Measurements from ENCODE around the gene LCN2.
A peak's percentile ranks its signal among the peaks of the same experiment; 100 is the strongest.

LCN2 gene

DNA sequence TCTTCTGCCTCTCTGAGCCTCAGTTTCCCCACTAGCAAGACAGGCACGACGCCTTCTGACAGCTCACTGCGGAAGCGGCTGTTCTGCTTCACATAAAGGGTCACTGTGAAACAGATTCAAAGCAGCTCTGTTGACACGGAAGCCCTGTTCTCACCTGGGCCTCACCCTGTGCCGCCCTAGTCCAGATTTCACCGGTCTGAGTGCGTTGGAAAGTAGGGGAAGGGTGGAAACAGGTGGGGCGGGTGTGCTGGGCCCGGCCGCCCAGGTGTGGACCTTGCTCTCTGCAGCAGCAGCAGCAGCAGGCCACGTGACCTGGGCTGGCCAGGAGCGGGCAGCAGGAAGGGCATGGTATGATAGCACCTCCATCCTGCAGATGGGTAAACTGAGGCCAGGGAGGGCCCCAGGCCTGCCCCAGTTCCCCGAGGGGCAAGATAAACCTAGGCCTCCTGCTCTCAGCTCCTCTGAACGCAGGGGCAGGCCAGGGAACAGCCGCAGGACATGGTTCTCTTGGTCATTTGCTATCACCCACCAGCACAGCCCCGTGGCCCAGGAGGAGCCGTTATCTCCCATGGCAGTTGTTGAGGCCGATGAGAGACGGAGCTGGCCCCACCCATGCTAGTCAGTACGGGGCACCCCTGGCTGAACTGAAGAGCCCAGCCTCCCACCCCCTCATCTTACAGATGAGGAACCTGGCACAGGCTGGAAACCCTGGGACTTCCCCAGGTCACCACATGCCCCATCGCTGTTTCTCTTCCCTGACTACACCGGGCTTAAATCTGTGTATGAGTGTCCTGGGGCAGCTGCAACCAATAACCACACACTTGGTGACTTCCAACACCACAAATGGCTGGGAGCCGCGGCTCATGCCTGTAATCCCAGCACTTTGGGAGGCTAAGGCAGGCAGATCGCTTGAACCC lies 33.8 kb upstream of the LCN2 start:
- no peak for DNase-seq (ENCODE audit: low spot score)

DNA sequence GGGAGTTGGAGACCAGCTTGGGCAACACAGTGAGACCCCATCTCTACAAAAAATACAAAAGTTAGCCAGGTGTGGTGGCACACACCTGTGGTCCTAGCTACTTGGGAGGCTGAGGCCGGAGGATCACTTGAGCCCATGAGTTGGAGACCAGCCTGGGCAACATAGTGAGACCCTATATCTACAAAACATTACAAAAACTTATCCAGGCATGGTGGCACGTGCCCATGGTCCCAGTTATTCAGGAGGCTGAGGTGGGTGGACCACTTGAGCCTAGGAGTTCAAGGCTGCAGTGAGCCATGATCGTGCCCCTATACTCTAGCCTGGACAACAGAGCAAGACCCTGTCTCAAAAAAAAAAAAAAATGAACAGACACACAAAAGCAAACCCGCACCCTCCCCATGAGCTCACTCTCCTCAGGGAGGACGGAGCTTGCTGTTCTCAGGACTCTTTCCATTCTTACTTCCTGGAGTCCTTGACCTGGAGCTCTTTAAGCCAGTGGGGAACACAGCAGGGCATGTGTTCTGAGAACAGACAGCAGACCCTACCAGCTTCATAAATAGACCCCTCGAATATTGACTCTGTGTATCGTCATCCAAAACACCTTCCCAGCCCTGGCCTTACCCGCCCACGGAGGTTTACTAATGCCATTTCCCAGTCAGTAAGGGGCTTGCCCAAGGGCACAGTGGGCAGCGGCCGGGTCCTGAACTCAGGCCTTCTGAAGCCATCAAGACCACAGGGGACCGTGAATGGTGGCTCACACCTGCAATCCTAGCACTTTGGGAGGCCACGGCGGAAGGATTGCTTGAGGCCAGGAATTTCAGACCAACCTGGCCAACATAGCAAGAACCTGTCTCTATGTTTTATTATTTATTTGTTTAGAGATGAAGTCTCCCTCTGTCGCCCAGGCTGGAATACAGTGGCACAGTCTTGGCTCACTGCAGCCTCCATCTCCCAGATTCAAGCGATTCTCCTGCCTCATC lies 32.9 kb upstream of the LCN2 start:
- no peak for DNase-seq (ENCODE audit: low spot score)

DNA sequence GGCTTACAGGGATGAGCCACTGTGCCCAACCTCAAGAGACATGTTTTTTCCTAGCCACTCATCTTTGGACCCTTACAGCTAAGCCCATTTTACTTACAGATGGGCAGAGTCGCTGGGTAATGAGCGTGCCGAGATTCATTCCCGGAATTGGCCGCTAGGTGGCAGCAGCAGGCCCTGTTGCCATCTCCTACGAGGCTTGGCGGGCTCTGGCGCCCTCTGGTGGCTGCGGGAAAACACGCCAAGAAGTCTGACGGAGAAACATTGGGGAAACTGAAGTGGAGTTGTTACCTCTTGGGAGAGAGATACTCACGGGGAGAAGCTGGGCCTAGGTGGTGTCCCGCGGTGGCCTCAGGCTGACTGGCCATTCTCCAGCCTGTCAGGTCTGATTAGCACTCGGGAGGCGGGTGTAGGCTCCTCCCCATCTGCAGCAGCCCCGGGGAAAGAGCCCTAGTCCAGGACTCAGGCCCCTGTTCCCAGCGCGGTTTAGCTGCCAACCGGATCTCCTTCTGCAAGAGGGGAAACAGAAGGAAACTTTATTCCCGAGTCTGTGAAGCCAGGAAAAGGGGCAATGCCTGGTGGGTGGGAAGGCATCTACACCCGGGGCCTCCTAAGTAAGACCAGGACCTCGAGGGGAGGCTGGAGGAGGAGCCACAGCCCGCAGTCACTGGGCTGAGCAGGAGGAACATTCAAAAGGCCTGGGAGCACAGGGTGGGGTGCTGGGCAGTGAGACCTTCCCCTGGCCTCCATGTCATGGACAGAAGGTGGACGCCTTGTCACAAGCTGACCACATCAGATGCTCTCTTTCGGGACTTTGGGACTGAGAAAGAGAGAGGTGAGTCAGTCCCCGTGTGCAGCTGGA lies 31.4 kb upstream of the LCN2 start:
- peak; percentile 93 for DNase-seq (ENCODE audit: low spot score)

DNA sequence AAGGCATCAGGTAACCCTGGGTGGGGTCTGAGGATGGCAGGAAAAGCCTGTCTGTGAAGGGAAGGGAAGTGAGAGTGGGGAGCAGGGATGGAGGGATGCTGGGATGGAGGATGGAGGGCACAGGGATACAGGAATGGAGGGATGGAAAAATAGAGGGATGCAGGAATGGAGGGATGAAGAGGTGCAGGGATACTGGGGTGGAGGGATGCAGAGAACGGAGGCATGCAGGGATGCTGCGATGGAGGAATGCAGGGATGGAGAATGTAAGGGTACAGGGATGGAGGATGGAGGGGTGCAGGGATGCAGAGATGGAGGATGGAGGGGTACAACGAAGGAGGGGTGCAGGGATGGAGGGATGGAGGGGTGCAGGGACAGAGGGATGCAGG lies 30.8 kb upstream of the LCN2 start:
- DNase-seq (ENCODE audit: low spot score), result no peak

DNA sequence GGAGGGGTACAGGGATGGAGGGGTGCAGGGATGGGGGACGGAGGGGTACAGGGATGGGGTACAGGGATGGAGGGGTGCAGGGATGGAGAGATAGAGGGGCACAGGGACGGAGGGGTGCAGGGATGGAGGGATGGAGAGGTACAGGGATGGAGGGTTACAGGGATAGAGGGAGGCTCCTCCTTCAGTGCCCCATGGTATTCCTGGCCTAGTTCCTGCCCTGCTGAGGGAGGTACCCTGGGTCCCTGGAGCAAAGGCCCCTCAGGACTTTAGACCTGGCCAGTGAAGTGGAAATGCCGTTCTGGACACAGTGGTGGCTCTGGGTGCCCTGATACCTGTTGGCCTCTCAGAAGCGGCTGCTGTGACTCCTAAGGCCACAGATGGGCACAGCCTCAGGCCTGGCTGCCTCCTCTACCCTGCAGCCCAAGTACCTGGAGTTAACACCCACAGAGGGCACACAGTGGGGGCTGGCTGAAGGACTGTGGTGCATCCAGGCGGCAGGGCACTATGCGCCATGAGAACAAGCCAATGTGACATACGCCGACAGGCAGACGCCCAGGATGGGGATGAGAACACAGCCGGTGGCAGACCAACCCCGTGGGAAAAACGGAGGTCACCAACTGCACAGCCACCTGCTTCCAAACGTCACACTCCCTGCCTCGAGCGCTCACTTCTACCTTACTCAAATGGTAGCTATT lies 30.1 kb upstream of the LCN2 start:
- DNase-seq (ENCODE audit: low spot score), result no peak

DNA sequence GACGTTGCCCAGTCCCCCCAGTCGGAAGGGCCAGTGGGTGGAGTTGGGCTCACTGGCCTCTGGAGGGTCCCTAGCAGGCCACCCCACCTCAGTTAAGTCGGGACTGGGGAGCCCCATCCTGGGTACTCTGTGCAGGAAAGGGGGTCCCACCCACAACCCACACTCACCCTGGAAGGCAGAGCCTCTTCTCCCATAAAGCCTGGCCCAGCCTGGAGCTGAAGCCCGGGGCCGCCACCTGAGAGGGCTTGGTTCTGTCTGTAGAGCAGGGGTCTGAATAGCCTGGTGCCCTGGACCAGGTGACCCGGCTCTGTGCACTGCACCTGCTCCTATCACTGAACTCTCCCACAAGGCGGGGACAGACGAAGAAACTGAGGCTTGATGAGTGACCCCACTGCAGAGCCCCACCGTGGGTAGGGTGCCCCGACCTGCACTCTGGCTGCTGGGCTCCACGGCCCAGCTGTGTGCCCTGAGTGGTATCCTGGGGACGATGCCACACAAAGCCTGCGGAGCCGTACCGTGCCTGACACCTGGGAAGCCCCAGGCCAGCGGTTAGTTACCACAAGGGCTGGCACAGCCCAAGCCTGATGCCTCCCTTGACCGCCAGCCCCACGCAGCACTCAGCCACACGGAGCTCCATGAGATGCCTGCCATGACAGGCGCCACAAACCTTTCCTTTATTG lies 29.1 kb upstream of the LCN2 start:
- DNase-seq (ENCODE audit: low spot score), result no peak

DNA sequence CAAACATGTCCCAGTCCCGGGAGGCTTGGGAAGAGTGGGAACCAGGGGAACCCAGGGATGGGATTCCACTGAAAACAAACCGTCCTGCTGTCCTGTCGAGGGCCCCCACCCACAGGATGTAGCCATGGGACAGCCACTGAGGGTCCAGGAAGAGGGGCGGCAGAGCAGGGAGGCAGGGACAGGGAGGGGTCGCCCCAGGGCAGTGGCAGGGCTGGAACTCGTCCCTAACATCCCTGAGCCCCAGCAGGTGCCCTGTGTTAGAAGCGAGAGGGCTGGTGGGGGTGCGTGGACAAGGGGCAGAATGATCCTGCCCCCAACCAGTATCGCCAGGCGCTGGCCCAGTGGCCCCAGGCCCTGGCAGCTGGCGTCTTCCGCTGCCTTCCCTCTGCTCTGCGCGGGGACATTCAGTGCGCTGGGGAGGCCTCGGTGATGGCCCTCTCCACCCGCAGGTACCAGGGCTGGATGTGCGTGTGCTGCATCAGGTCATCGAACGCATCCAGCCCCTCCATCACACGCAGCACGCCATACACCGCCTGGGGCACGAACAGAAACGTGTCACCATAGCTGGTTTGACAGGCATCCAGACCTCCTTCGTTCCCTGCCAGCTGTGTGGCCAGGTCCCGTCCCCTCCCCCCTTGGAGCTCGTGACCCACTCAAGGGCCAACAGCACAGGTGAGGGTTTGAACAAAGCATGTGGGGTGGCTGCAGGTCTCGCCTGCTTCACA lies 28.4 kb upstream of the LCN2 start:
- no peak for DNase-seq (ENCODE audit: low spot score)

DNA sequence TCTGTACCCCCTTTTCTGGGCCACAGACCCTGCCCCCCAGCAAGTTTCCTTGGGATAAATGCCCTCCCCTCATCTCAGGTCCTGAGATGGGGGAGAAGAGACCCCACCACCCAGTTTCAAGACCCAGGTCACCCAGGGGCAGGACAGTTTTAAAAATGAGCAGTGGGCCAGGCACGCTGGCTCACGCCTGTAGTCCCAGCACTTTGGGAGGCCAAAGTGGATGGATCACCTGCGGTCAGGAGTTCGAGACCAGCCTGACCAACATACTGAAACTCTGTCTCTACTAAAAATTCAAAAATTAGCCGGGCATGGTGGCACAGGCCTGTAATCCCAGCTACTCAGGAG lies 27.8 kb upstream of the LCN2 start:
- DNase-seq (ENCODE audit: low spot score), result no peak

DNA sequence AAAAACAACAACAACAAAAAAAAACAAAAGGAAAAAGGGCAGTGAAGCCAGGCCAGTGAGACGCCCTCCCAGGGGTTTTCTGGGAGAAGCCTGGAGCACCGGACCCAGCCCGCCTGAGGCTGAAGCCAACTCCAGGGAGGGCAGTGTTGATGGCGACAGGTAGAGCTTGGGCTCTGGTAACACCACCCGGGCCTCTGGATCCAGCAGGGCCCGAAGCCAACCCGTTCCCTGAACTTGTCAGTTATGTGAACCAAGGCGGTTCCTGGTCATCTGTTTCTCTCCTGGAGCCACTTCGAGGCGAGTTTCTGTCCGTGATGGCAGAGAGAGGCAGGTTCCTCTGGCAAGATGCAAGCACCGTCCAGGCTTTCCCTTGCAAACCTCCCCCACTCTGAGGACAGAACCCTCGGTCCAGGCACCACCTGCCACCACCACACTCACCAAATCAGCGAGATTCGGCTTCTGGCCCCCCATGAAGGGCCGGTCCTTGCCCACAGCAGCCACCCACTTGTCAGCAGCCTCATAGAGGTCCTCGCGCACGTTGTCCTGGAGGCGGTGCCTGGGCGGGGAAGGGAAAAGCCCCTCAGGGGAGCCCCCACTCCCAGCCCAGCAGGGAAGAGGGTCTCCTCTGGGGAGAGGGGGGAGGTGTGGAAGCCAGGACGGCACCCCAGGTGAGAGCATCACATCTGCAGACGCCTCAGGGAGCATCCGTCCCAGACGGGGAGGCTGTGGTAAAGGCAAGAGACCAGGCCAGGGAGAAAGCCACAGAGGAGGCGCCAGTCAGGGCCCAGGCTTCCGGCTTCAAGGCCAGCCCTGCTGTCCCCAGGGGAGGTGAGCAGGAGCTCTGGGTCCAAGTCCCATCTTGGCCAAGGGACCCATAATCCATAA lies 27.1 kb upstream of the LCN2 start:
- no peak for DNase-seq (ENCODE audit: low spot score)

DNA sequence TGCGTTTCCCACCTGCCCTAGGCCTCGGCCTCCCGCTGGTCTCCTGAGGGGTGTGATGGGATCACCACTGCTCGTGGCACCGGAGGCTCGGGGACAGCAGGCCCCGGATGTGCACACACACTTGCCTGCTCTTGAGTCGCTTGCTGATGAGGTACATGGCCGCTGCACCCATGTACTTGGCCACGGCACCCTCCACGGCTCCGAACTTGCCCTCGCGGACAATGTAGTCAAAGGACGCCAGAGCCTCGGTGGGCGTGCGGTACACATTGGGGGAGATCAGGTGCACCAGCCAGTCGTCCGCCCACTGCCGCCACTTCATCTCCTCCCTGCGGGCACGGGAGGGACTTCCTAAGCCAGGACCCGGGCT lies 26.5 kb upstream of the LCN2 start:
- no peak for DNase-seq (ENCODE audit: low spot score)

DNA sequence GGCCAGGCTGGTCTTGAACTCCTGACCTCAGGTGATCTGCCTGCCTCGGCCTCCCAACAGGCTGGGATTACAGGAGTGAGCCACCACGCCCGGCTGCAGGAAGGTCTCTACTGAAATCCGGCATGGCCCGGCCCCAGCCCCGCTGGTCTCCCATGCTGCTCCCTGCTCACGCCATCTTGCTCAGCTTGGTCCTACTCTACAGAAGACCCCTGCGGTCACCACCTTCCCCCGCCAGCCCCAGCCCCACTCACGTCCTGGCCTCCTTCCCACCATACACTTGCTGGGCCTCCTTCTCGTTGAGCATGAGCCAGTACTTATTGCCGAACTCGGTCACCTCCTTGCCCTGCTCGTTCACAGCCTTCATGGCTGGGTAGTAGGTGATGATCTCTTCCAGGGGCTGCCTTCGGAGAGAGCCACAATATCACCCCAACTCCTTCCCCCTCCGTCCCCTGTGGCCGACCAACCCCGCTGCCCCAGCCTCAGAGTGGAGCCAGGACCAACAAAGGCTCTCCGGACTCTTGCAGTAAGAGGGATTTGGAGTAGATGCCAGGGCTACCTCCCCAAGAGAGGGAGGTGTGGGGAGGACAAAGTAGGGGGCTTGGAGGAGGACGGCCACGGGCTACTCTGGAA lies 25.7 kb upstream of the LCN2 start:
- DNase-seq (ENCODE audit: low spot score), result no peak

DNA sequence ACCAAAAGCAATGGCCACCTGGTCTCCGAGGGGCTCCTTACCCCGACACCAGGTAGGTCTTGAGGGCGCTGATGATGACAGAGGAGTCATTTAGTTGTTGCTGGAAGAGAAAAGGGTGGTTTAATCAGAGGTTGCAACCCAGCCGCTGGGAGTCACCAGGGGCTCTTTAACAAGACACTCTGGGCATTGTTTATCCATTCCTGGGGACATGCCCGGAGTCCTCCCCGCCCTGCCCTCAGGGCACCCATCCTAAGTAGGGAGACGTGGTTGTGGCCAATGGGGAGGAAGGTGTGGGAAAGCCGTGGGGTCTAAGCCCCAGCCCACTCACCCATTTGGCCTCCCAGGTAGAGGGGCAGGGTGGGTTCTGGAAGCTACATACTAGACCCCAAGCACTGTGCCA lies 24.8 kb upstream of the LCN2 start:
- DNase-seq (ENCODE audit: low spot score), result no peak

DNA sequence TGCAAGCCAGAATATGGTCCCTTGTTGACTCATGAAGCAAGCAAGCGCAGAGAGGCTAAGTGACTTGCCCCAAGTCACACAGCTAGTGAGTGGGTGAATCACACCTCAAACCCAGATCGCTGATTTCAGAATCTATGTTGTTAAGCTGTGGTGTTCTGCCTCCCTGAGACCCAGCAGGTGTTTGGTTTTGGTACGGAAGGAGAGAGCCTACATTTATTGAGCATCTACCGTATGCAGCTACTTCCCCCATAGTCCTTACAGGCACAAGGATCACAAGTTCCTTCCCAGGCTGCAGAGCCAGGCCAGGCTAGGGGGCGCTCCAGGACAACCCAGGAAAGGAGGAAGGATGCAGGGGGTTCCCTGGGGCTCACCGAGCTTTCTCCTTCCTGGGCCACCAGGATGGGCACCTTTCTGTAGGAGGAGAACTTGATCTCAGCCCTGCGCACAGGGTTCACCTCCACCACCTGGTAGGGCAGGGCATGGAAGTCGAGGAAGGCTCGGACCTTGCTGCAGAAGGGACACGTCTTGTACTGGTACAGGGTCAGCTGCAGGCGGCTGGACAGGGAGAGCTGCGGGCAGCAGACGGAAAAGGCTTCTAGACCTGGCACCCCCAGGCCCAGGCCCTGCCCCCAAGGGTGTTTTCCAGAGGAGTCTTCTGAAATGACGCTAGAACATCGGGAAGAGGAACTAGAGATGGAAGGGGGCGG lies 24.2 kb upstream of the LCN2 start:
- DNase-seq (ENCODE audit: low spot score), result peak; percentile 25

DNA sequence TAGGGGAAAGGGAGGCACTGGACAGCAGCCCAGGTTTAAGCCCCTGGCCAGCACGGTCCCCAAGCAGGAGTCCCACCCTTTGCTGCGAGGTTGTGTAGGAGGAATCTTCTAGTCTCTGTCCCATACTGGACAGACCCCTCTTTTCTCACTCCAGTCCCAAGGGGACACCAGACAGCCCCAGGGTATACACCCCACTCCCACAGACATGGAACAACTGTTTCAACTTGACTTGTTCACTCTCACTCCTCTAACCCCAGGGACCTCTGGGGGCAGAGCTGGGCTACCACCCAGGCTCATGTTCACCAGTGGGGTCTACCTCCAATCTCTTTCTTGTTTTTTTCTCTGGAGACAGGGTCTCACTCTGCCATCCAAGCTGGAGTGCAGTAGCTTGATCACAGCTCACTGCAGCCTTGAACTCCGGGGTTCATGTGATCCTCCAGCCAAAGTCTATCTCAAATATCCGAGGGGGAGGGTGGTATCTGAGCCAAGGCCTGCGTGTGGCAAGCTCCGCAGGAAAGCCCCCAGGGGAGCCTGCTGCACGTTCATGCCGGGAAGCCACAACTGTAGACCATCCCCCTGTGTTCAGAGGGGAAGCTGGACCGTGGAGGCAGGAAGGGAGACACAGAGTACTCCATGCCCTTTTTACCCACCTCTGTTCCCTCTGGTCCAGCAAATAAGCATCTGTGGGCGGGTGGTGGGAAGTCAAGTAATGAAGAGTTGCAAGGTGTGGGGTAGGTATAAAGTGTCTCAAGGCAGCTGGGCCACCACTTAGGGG lies 23.5 kb upstream of the LCN2 start:
- no peak for DNase-seq (ENCODE audit: low spot score)

DNA sequence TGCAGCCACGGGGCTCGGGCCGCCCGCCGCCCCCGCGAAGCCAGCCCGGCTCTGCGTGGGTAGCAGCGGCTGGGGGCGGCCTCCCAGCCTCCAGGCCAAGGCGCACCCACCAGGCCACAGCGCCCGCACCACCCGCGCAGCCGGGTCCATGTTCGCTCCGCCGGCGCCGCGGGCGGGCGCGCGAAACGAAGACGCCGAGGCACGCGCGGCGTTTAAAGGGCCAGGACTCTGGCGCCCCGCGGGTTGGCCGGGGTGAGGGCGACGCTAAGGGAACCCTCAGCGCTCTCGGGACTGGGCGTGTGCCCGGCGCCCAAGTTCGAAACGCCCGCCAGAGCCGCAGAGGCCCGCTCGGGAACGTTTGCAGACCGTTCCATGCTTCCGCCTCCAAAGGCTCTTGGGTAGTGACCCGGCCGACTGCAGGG lies 21.7 kb upstream of the LCN2 start, which contains the start of gene PTGES2:
Gene PTGES2 (minus strand): TSS at position 162 of the 422 bp plus-strand sequence. CDS start 12 bp downstream, at position 150.
- peak; percentile 71 for DNase-seq (ENCODE audit: low spot score)

DNA sequence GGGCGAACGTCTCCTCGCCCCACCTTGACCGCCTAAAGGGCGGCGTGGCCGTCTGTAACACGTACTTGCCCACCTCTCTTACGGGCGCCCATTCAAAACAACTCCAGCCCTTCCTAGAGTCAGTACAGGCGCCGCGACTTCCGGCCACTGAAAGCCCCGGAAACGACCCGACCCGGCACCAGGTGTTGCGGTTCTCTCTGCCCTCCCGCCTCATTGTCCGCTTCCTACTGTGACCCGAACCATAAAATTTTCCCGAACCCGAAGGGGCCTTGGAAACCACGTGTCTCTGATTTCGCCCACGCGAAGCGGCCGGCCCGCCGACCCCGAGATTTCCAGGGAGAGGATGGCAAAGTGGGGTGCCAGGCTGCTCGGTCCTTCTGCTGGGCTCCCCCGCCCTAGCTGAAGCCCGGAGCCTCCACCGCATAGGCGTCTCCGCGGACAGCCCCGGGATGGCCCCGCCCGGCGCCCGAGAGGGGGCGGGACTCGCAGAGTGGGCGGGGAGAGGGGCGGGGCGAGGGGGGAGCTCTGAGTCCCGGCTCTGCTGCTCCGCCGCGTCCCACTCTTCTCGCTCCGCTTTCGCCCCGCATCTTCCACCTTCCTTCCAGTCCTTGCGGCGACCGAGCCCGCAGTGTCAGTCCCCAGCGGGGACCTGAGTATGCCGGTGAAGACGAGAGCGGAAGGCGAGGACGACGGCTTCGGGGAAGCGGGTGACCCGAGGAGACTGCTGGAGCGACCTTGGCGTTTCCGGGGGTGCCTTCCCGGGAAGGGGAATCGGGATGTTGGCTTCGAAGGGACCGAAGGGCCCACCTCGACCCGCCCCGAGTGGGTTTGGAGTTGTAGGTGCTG lies 21.0 kb upstream of the LCN2 start:
- DNase-seq (ENCODE audit: low spot score), result peak; percentile 86

Data from CD4-positive, alpha-beta T cell treated with Interleukin-6 at 100 ng/mL for 8 hours (primary cell).